WTC11 (cell line): ENCODE data around the gene FSTL4.

Experiments
- ESRRA ChIP-seq: sonication (generic); formaldehyde crosslinking; IDR thresholded peaks from 2 replicates; pipeline ENCODE4 v1.8.1; 2022; ENCODE audit warnings: mild to moderate bottlenecking, missing genetic modification reagents, borderline replicate concordance
- MXD4 ChIP-seq: fragments of 250-450 bp; sonication (Bioruptor Pico); IDR thresholded peaks from 2 replicates; pipeline ENCODE4 v1.8.0; 2021; ENCODE audit warnings: mild to moderate bottlenecking, moderate library complexity, borderline replicate concordance
- NR2C2 ChIP-seq: sonication (generic); formaldehyde crosslinking; IDR thresholded peaks from 2 replicates; pipeline ENCODE4 v1.8.0; 2022; ENCODE audit warnings: mild to moderate bottlenecking, missing genetic modification reagents
- ZNF121 ChIP-seq: sonication (generic); formaldehyde crosslinking; IDR thresholded peaks from 2 replicates; pipeline ENCODE4 v1.8.0; 2023; ENCODE audit warnings: missing genetic modification reagents
- ZNF263 ChIP-seq: sonication (generic); formaldehyde crosslinking; IDR thresholded peaks from 2 replicates; pipeline ENCODE4 v1.8.1; 2022; ENCODE audit warnings: low read depth, mild to moderate bottlenecking, moderate library complexity, missing genetic modification reagents
- TF ChIP-seq, protein P1 (sequence below): fragments of 200-600 bp; IDR thresholded peaks from 2 replicates; pipeline ENCODE4 v1.8.0; 2022; ENCODE audit warnings: antibody characterized with exemption
- TF ChIP-seq, protein P2 (sequence below): sonication (generic); formaldehyde crosslinking; IDR thresholded peaks from 2 replicates; pipeline ENCODE4 v1.8.1; 2023; ENCODE audit warnings: mild to moderate bottlenecking, missing genetic modification reagents, moderate library complexity
- TF ChIP-seq, protein P3 (sequence below): sonication (generic); formaldehyde crosslinking; IDR thresholded peaks from 2 replicates; pipeline ENCODE4 v1.8.1; 2023; ENCODE audit warnings: mild to moderate bottlenecking, missing genetic modification reagents

DNA sequence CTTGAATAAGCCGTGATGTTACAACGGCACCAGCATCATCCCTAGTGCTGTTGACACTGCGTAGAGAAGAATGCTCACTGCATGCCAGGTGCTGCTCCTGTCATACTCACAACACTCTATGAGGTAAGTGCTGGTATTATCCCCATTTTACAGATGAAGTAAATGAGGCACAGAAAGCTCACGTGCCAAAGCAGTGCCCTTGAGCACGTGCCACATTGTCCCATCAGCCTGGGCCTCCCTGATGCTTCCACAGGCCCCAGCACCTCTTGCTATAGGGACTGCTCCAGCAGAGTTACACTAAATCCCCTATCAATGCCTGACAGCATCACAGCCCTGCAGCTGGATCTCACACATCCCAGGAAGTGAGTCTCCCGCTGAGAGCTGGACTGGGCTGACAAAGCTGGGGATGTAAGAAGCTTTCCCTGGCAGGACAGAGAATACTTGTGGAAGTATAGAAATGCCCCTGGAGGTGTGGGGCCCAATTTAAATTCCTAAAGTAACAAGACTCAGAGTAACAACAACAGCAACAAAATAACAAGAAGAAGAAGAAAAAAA lies 216.1 kb downstream of the FSTL4 start:
- TF ChIP-seq, protein P1, sequence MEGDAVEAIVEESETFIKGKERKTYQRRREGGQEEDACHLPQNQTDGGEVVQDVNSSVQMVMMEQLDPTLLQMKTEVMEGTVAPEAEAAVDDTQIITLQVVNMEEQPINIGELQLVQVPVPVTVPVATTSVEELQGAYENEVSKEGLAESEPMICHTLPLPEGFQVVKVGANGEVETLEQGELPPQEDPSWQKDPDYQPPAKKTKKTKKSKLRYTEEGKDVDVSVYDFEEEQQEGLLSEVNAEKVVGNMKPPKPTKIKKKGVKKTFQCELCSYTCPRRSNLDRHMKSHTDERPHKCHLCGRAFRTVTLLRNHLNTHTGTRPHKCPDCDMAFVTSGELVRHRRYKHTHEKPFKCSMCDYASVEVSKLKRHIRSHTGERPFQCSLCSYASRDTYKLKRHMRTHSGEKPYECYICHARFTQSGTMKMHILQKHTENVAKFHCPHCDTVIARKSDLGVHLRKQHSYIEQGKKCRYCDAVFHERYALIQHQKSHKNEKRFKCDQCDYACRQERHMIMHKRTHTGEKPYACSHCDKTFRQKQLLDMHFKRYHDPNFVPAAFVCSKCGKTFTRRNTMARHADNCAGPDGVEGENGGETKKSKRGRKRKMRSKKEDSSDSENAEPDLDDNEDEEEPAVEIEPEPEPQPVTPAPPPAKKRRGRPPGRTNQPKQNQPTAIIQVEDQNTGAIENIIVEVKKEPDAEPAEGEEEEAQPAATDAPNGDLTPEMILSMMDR, result no peak
- TF ChIP-seq NR2C2 (CRISPR knock-in tag) (no peak), ZNF121 (CRISPR knock-in tag) (no peak), ESRRA (CRISPR knock-in tag) (no peak), ZNF263 (CRISPR knock-in tag) (no peak), MXD4 (CRISPR knock-in tag) (no peak)
- TF ChIP-seq, protein P2, sequence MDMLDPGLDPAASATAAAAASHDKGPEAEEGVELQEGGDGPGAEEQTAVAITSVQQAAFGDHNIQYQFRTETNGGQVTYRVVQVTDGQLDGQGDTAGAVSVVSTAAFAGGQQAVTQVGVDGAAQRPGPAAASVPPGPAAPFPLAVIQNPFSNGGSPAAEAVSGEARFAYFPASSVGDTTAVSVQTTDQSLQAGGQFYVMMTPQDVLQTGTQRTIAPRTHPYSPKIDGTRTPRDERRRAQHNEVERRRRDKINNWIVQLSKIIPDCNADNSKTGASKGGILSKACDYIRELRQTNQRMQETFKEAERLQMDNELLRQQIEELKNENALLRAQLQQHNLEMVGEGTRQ (CRISPR knock-in tag), result no peak
- TF ChIP-seq, protein P3, sequence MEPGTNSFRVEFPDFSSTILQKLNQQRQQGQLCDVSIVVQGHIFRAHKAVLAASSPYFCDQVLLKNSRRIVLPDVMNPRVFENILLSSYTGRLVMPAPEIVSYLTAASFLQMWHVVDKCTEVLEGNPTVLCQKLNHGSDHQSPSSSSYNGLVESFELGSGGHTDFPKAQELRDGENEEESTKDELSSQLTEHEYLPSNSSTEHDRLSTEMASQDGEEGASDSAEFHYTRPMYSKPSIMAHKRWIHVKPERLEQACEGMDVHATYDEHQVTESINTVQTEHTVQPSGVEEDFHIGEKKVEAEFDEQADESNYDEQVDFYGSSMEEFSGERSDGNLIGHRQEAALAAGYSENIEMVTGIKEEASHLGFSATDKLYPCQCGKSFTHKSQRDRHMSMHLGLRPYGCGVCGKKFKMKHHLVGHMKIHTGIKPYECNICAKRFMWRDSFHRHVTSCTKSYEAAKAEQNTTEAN (CRISPR knock-in tag), result no peak
